ENCODE data around the gene RALY.

DNA sequence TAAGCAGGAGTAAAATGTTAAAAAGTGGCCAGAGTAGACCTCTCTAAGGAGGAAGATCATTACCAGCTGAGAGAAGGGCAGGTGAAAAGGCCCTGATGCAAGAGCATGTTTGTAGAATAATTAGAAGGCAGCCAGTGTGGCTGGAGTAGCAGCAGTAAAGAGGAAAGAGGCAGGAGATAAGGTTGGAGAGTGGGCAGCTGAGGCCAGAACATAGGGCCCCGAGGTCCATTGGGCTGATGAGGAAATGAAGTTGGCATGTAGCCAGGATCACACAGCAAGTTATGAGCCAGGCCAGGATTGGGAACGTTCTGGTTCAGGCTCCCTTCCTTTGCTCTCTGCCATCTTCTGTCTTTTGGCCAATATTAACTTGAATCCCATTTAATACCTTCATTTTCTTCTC is 51.6 kb downstream of the RALY start:
- no peak for TF ChIP-seq NR3C1 (IDR thresholded peaks at IDR 0.05)
- no peak for TF ChIP-seq JUN (IDR thresholded peaks at IDR 0.05)
- no peak for TF ChIP-seq ESRRA (IDR thresholded peaks at IDR 0.05; ENCODE audit: borderline replicate concordance, low read length)
- TF ChIP-seq, protein P1, sequence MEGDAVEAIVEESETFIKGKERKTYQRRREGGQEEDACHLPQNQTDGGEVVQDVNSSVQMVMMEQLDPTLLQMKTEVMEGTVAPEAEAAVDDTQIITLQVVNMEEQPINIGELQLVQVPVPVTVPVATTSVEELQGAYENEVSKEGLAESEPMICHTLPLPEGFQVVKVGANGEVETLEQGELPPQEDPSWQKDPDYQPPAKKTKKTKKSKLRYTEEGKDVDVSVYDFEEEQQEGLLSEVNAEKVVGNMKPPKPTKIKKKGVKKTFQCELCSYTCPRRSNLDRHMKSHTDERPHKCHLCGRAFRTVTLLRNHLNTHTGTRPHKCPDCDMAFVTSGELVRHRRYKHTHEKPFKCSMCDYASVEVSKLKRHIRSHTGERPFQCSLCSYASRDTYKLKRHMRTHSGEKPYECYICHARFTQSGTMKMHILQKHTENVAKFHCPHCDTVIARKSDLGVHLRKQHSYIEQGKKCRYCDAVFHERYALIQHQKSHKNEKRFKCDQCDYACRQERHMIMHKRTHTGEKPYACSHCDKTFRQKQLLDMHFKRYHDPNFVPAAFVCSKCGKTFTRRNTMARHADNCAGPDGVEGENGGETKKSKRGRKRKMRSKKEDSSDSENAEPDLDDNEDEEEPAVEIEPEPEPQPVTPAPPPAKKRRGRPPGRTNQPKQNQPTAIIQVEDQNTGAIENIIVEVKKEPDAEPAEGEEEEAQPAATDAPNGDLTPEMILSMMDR (IDR thresholded peaks at IDR 0.05), result no peak
- TF ChIP-seq POLR2A (IDR thresholded peaks at IDR 0.05; ENCODE audit: low read length), result no peak
- no peak for TF ChIP-seq RARB (CRISPR knock-in tag; IDR thresholded peaks at IDR 0.05)
- TF ChIP-seq, protein P2, sequence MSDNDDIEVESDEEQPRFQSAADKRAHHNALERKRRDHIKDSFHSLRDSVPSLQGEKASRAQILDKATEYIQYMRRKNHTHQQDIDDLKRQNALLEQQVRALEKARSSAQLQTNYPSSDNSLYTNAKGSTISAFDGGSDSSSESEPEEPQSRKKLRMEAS (IDR thresholded peaks at IDR 0.05), result no peak
- TF ChIP-seq, protein P3, sequence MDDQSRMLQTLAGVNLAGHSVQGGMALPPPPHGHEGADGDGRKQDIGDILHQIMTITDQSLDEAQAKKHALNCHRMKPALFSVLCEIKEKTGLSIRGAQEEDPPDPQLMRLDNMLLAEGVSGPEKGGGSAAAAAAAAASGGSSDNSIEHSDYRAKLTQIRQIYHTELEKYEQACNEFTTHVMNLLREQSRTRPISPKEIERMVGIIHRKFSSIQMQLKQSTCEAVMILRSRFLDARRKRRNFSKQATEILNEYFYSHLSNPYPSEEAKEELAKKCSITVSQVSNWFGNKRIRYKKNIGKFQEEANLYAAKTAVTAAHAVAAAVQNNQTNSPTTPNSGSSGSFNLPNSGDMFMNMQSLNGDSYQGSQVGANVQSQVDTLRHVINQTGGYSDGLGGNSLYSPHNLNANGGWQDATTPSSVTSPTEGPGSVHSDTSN (IDR thresholded peaks at IDR 0.05), result no peak
- no peak for TF ChIP-seq MYC (IDR thresholded peaks at IDR 0.05; ENCODE audit: borderline replicate concordance, low read length)
- TF ChIP-seq HOXA7 (CRISPR knock-in tag; IDR thresholded peaks at IDR 0.05), result no peak
- TF ChIP-seq, protein P4, sequence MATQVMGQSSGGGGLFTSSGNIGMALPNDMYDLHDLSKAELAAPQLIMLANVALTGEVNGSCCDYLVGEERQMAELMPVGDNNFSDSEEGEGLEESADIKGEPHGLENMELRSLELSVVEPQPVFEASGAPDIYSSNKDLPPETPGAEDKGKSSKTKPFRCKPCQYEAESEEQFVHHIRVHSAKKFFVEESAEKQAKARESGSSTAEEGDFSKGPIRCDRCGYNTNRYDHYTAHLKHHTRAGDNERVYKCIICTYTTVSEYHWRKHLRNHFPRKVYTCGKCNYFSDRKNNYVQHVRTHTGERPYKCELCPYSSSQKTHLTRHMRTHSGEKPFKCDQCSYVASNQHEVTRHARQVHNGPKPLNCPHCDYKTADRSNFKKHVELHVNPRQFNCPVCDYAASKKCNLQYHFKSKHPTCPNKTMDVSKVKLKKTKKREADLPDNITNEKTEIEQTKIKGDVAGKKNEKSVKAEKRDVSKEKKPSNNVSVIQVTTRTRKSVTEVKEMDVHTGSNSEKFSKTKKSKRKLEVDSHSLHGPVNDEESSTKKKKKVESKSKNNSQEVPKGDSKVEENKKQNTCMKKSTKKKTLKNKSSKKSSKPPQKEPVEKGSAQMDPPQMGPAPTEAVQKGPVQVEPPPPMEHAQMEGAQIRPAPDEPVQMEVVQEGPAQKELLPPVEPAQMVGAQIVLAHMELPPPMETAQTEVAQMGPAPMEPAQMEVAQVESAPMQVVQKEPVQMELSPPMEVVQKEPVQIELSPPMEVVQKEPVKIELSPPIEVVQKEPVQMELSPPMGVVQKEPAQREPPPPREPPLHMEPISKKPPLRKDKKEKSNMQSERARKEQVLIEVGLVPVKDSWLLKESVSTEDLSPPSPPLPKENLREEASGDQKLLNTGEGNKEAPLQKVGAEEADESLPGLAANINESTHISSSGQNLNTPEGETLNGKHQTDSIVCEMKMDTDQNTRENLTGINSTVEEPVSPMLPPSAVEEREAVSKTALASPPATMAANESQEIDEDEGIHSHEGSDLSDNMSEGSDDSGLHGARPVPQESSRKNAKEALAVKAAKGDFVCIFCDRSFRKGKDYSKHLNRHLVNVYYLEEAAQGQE (IDR thresholded peaks at IDR 0.05), result no peak
- TF ChIP-seq TP53 (CRISPR knock-in tag; IDR thresholded peaks at IDR 0.05), result no peak
- TF ChIP-seq CEBPB (IDR thresholded peaks at IDR 0.05), result no peak
